Activated naive CD4-positive, alpha-beta T cell treated with anti-CD3 and anti-CD28 coated beads, Interleukin-2, amount 50 U/mL, for 24 hours (primary cell): ENCODE data around the gene METAP1D.
"Not testable (repeated sequence)": the region's sequence is repeated elsewhere in the genome, so short reads cannot be mapped to it uniquely, and the experiment has no call there.

Experiments used
- H3K27ac Mint-ChIP-seq: one replicate; pipeline ENCODE4 v1.8.0; 2021; ENCODE audit warnings: mild to moderate bottlenecking, mixed read lengths
- H3K27me3 Mint-ChIP-seq: one replicate; pipeline ENCODE4 v1.8.0; 2021; ENCODE audit warnings: mixed read lengths
- H3K36me3 Mint-ChIP-seq: one replicate; pipeline ENCODE4 v1.8.0; 2021; ENCODE audit warnings: mixed read lengths
- H3K4me1 Mint-ChIP-seq: one replicate; pipeline ENCODE4 v1.8.0; 2021; ENCODE audit warnings: mixed read lengths
- H3K4me3 Mint-ChIP-seq: one replicate; pipeline ENCODE4 v1.8.0; 2021; ENCODE audit warnings: mild to moderate bottlenecking, mixed read lengths
- H3K9me3 Mint-ChIP-seq: one replicate; pipeline ENCODE4 v1.8.0; 2021; ENCODE audit warnings: mixed read lengths

Gene METAP1D

DNA sequence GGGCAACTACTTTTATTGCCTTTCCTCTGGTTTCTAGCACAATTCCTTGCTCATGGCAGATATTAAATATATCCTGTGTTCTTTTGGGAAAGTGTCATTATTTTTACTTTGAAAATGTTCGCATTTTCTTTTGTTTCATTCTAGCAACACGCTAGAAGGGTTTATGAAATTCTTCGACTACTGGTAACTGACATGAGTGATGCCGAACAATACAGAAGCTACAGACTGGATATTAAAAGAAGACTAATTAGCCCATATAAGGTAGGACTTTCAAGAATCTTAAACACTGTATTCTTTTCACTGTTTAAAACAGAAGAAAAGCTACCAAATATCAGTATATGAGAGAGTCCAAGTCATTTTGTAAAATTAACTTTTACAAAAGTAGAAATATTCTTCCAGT lies 20.6 kb upstream of the METAP1D start:
- H3K27me3 Mint-ChIP-seq: no peaks in the 10 kb centered on the region
- H3K27ac Mint-ChIP-seq: no peak overlapping the region
- H3K9me3 Mint-ChIP-seq: no peaks in the 10 kb centered on the region
- H3K4me3 Mint-ChIP-seq: no peak overlapping the region
- peaks cover 44% of the 10 kb centered on the region for H3K36me3 Mint-ChIP-seq
- no peaks in the 10 kb centered on the region for H3K4me1 Mint-ChIP-seq

DNA sequence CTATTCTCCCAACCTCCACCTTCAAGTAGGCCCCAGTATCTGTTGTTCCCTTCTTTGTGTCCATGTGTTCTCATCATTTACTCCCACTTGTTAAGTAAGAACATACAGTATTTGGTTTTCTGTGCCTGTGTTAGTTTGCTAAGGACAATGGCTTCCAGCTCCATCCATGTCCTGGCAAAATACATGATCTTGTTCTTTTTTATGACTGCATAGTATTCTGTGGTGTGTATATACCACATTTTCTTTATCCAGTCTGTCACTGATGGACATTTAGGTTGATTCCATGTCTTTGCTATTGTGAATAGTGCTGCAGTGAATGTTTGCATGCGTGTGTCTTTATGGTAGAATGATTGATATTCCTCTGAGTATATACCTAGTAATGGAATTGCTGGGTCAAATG lies 15.8 kb upstream of the METAP1D start:
- peaks cover 28% of the 10 kb centered on the region for H3K36me3 Mint-ChIP-seq
- not testable (repeated sequence) for H3K4me1 Mint-ChIP-seq, H3K9me3 Mint-ChIP-seq, H3K4me3 Mint-ChIP-seq, H3K27me3 Mint-ChIP-seq, H3K27ac Mint-ChIP-seq

DNA sequence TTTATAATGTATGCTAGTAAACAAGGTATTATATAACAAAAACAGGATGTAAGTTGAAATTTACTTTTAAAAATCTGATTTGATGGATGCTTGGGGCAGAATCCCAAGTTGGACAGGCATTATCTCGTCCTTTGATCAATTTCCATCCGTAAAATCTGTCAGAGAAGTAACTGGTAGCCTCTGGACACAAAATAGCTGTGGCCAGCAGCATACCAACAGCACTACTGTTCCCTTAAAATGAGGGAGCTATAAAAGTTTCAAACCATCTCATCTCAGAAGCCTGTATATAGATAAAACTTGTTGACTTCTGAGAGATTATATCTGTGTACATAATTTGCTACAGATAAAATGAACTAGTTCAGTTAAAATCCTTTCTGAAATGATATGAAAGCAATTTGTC lies 14.7 kb upstream of the METAP1D start:
- H3K27me3 Mint-ChIP-seq: no peaks in the 10 kb centered on the region
- peak overlapping the region; percentile 55 for H3K27ac Mint-ChIP-seq
- no peaks in the 10 kb centered on the region for H3K4me1 Mint-ChIP-seq
- peaks cover 25% of the 10 kb centered on the region for H3K36me3 Mint-ChIP-seq
- H3K4me3 Mint-ChIP-seq: no peak overlapping the region
- H3K9me3 Mint-ChIP-seq: no peaks in the 10 kb centered on the region

DNA sequence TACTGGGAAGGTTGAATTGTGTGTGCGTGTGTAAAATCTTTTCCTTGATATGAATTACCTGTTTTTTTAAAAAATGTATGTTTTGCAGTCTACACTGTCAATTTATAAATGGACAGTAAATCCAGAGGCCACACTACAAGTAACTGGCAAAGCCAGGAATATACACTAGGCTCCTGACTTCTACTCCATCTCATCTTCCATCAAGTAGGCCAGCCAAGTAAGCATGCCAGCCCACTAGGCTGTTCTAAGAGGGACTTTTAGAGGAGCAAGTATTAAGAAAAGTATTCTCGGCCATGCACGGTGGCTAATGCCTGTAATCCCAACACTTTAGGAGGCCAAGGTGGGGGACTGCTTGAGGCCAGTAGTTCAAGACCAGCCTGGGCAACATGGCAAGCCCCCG lies 13.0 kb upstream of the METAP1D start:
- H3K9me3 Mint-ChIP-seq: no peaks in the 10 kb centered on the region
- no peaks in the 10 kb centered on the region for H3K27me3 Mint-ChIP-seq
- no peaks in the 10 kb centered on the region for H3K4me1 Mint-ChIP-seq
- H3K4me3 Mint-ChIP-seq: no peak overlapping the region
- no peak overlapping the region for H3K27ac Mint-ChIP-seq
- H3K36me3 Mint-ChIP-seq: peaks cover 20% of the 10 kb centered on the region

DNA sequence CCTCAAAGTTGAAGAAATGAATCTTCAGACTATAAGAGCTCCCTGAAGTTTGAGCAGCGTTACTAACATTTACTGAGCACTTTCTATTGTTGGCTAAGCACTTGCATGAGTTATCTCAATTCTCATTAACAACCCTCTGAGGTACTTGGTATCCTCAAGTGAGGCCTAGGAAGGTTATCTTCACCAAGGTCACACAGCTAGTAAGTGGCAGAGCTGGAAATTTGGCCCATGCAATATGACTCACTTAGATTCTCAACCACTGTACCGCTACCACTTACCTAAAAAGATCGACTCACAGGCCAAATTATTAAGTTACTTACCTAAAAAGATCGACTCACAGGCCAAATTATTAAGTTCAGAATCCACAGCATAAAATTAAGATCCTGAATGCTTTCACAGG lies 8.7 kb upstream of the METAP1D start:
- H3K4me3 Mint-ChIP-seq: no peak overlapping the region
- H3K9me3 Mint-ChIP-seq: no peaks in the 10 kb centered on the region
- H3K4me1 Mint-ChIP-seq: no peaks in the 10 kb centered on the region
- no peaks in the 10 kb centered on the region for H3K36me3 Mint-ChIP-seq
- no peaks in the 10 kb centered on the region for H3K27me3 Mint-ChIP-seq
- H3K27ac Mint-ChIP-seq: no peak overlapping the region

DNA sequence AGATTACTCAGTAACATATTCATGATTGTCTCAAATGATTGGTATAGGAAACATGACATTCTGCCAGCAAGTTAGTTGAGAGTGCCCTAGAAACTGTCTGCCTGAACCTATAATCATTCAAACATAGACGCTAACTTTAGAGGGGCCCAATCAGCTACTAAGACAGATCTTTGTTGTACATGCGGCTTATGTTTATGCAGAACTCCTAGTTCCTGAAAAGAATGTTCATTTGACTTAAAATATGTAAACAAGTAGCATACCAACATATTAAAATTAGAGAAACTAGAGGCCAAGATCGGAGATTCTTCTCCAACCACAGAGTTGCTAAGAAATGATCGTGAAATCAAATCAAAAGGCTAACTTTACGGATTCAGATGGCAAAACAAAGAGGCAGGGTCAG lies 4.2 kb upstream of the METAP1D start:
- Mint-ChIP-seq H3K4me3 (no peak overlapping the region), H3K9me3 (no peaks in the 10 kb centered on the region), H3K27me3 (no peaks in the 10 kb centered on the region), H3K36me3 (no peaks in the 10 kb centered on the region), H3K4me1 (peaks cover 19% of the 10 kb centered on the region), H3K27ac (no peak overlapping the region)

DNA sequence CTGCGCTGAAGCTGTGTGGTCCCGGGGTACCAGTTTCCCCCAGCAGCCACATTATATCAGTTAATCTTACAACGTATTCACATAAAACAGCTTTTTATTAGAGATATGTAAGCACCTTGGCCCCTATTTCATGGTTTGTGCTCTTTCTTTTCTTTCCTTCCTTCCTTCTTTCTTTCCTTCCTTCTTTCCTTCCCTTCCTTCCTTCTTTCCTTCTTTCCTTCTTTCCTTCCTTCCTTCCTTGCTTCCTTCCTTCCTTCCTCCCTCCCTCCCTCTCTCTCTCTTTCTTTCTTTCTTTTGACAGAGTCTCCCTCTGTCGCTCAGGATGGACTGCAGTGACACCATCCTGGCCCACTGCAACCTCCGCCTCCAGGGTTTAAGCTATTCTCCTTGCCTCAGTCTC lies 3.7 kb upstream of the METAP1D start:
- Mint-ChIP-seq H3K27me3 (no peaks in the 10 kb centered on the region), H3K36me3 (no peaks in the 10 kb centered on the region), H3K4me1 (peaks cover 24% of the 10 kb centered on the region), H3K4me3 (no peak overlapping the region), H3K27ac (no peak overlapping the region), H3K9me3 (no peaks in the 10 kb centered on the region)

DNA sequence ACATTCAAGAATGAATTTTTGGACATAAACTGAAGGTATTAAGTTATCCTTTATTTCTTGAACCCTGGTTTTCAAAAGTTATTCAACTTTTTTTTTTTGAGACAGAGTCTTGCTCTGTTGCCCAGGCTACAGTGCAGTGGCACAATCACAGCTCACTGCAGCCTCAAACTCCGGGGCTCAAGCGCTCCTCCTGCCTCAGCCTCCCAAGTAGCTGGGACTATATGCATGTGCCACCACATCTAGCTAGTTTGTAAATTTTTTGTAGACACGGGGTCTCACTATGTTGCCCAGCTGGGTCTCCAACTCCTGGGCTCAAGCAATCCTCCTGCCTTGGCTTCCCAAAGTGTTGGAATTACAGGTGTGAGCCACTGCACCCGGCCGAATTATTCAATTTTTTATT lies 2.7 kb upstream of the METAP1D start:
- not testable (repeated sequence) for H3K9me3 Mint-ChIP-seq, H3K27me3 Mint-ChIP-seq, H3K4me3 Mint-ChIP-seq, H3K36me3 Mint-ChIP-seq, H3K27ac Mint-ChIP-seq
- H3K4me1 Mint-ChIP-seq: peaks cover 27% of the 10 kb centered on the region

DNA sequence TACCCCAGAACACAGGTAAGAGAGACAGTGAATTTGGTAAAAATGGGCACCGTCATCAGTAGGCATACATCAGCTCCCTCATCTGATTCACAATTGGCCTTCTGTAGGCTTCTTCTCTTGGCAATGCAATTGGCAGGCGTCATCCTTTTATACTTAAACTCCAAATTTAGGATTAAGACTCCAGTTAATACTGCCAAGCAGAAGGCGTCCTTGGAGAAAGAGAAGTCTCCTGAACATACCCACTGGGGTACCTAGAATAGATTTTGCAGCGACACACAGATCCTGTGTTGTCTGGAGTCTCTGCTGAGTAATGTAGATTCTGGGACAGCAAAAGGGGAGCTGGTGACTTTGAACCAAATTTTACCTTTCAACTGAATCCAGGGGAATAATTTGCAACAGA lies 592 bp upstream of the METAP1D start:
- Mint-ChIP-seq H3K9me3 (no peaks in the 10 kb centered on the region), H3K36me3 (peaks cover 2% of the 10 kb centered on the region), H3K27me3 (no peaks in the 10 kb centered on the region), H3K4me1 (peaks cover 28% of the 10 kb centered on the region), H3K27ac (peak overlapping the region; percentile 59), H3K4me3 (peak overlapping the region; percentile 85)

DNA sequence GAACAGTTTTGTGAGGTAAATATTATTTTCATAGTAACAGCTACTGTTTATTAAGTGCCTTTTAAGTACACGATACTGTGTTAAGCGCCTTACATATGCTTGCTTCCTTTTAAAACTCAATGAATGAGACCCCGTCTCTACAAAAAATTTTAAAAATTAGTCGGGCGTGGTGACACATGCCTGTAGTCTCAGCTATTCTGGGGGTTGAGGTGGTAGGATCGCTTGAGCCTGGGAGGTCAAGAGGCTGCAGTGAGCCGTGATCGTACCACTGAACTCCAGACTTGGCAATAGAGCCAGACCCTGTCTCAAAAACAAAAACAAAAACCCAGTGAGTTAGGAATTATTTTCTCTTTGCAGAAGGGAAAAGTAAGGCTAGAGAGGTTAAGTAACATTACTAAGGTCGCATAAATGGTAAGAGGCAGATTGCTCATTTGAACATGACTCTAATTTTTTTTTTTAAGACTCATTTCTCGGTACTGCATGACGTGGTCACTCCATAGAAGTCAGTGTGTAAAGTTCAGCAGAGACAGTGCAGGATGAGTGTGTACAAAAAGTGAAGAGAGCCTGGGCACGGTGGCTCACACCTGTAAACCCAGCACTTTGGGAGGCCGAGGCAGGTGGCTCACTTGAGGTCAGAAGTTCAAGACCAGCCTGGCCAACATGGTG lies 1.1 kb downstream of the METAP1D start:
- Mint-ChIP-seq H3K9me3 (no peaks in the 10 kb centered on the region), H3K27ac (peak overlapping the region; percentile 92), H3K27me3 (no peaks in the 10 kb centered on the region)

DNA sequence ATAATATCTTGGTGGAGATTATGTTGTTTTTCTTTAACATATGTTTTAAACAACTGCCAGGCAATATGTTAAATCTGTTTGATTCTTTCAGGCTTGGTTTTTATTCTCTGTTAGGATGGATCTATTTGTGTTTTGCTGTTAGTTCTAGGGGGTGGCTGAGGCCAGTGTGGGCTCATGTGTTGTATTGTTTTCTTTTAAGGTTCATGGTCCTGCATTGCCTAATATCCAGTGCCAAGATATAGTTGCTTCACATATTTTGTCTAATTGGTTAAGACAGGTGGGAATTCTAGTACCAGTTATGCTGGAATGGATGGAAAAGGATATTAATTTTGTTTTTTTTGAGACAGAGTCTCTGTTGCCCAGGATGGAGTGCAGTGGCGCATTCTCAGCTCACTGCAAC lies 7.6 kb downstream of the METAP1D start:
- Mint-ChIP-seq H3K9me3 (no peaks in the 10 kb centered on the region), H3K36me3 (peaks cover 18% of the 10 kb centered on the region), H3K27me3 (no peaks in the 10 kb centered on the region), H3K4me3 (no peak overlapping the region), H3K27ac (no peak overlapping the region), H3K4me1 (peaks cover 11% of the 10 kb centered on the region)

More for the DNA sequence above, 1.1 kb downstream of the METAP1D start:
- H3K36me3 Mint-ChIP-seq: peaks cover 2% of the 10 kb centered on the region
- H3K4me1 Mint-ChIP-seq: peaks cover 28% of the 10 kb centered on the region
- H3K4me3 Mint-ChIP-seq: peak overlapping the region; percentile 85

DNA sequence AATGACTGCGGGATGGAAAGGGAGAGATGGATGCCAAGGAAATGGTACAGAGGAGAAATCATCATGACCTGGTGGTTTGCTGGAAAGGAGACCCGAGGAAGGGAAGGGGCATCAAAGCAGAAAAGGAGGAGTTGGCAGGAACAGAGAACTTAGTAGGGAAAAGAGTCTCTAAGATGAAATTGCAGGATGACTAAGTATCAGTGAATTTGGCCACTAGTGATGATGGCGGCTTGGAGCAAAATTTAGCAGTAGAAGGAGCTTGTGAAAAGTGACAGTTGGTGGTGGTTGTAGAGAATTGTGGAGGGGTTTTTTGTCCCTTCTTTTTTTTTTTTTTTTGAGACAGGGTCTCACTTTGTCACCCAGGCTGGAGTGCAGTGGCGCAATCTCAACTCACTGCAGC lies 10.1 kb downstream of the METAP1D start:
- no peaks in the 10 kb centered on the region for H3K9me3 Mint-ChIP-seq
- no peaks in the 10 kb centered on the region for H3K27me3 Mint-ChIP-seq
- no peak overlapping the region for H3K4me3 Mint-ChIP-seq
- peaks cover 12% of the 10 kb centered on the region for H3K4me1 Mint-ChIP-seq
- peaks cover 21% of the 10 kb centered on the region for H3K36me3 Mint-ChIP-seq
- H3K27ac Mint-ChIP-seq: no peak overlapping the region

DNA sequence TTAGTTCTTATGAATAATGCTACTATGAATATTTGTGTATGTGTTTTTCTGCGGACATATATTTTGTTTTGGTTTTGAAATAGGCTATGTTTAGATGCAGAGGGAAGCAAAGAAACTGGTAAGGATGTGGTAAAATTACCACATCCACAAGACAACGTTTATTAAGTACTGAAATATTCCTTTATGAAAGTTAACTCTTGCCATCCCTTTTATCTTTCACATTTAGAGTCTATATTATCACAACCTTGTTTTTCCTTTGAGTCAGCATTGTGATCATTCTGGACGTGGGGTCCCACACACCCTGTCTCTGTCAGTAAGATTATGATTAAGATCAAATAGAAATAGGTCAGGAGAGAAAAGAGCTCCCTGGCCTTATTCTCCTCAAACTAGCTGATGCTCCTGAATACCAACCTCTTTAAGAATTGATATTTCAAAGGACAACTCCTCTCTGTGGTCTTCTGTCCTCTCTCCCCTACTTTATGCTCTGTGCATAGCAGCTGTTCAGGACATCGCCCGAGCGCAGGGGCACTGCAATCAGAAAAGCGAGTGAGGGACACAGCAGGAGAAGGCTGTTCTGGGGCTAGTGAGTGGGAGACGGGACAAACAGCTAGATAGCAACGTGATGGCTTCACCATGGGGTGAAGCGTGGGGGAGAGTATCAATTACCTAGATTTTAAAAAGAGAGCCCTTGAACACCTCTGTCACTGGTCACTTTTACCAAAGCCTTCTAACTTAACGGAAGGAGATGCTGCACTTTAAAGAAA lies 12.2 kb downstream of the METAP1D start:
- Mint-ChIP-seq H3K4me3 (no peak overlapping the region), H3K4me1 (peaks cover 12% of the 10 kb centered on the region), H3K9me3 (no peaks in the 10 kb centered on the region)

DNA sequence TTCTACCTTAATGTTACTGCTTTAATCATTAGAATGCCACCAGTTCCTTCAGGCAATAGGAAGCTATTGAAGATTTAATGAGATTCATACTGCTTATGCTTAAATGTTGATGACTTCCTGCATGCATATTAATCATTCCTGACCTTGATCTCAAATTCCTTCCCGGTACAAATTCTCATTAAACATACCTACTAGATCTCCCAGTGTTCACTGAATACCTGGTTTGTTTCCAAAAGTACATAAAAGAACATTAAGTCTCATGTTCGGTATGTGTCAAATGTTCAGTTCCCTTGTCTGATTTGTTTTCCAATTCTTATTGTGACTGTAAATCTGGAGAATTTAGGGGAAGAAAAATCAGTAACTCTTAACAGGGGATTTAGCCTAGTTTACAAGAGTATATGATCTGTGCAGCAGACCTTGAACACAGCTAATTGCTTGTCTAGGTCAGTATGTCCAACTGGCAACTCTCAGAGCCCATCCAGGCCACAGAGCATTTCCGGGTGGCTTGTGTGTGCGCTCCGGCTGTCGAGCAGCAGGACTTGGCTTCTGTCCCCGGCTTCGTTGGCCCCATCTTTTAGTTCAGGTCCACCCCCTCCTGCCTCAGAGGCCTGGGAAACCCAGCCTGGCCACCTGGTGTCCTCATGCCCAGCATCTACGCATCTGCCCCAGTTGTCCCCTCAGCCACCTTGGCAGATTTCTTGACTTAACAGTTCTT lies 13.1 kb downstream of the METAP1D start:
- no peaks in the 10 kb centered on the region for H3K9me3 Mint-ChIP-seq
- H3K27ac Mint-ChIP-seq: no peak overlapping the region
- peaks cover 12% of the 10 kb centered on the region for H3K4me1 Mint-ChIP-seq
- no peak overlapping the region for H3K4me3 Mint-ChIP-seq
- no peaks in the 10 kb centered on the region for H3K27me3 Mint-ChIP-seq
- H3K36me3 Mint-ChIP-seq: peaks cover 18% of the 10 kb centered on the region

More for the DNA sequence above, 12.2 kb downstream of the METAP1D start:
- Mint-ChIP-seq H3K27me3 (no peaks in the 10 kb centered on the region), H3K27ac (no peak overlapping the region), H3K36me3 (peaks cover 20% of the 10 kb centered on the region)

DNA sequence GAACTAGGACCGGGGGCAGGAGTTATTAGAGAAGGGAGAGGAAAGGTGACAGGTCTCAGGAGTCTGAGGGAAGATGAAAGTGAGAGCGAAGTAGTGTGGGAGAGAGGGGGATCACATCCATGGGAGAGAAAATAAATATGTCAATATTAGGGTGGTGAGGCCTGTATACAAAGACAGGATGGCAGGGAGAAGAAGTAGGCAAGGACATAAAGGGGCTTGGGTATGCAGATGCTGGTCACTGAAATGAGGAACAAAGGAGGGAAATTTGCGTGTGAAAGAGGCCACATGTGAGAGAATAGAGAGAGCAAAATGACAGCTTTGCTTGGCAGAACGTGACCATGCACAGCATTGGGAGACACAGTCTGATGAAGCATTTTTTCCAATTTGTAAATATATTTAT lies 13.6 kb downstream of the METAP1D start:
- Mint-ChIP-seq H3K27me3 (no peaks in the 10 kb centered on the region), H3K4me3 (no peak overlapping the region), H3K36me3 (peaks cover 18% of the 10 kb centered on the region), H3K9me3 (no peaks in the 10 kb centered on the region), H3K27ac (no peak overlapping the region), H3K4me1 (peaks cover 12% of the 10 kb centered on the region)
